Activated naive CD8-positive, alpha-beta T cell treated with anti-CD3 and anti-CD28 coated beads for 36 hours (primary cell): ENCODE measurements around the gene OR10A6. TPM values are rescaled to one million over a fixed set of nuclear protein-coding genes. Genes with fewer than 3 reads are reported as not detected.

Experiments
- DNase-seq: peaks from one replicate; pipeline ENCODE4 v3.0.0; 2021
- H3K27ac Mint-ChIP-seq: one replicate; pipeline ENCODE4 v1.8.0; 2022; ENCODE audit warnings: mild to moderate bottlenecking, moderate library complexity, mixed read lengths
- H3K27me3 Mint-ChIP-seq: one replicate; pipeline ENCODE4 v1.8.0; 2022; ENCODE audit warnings: mild to moderate bottlenecking, mixed read lengths
- H3K36me3 Mint-ChIP-seq: one replicate; pipeline ENCODE4 v1.8.0; 2021; ENCODE audit warnings: mild to moderate bottlenecking, mixed read lengths
- H3K4me1 Mint-ChIP-seq: one replicate; pipeline ENCODE4 v1.8.0; 2021; ENCODE audit warnings: mixed read lengths
- H3K4me3 Mint-ChIP-seq: one replicate; pipeline ENCODE4 v1.8.0; 2022; ENCODE audit warnings: mild to moderate bottlenecking, moderate library complexity, mixed read lengths
- H3K9me3 Mint-ChIP-seq: one replicate; pipeline ENCODE4 v1.8.0; 2022; ENCODE audit warnings: mixed read lengths
- total RNA-seq, 2 experiments: library from RNA; stranded (reverse); gene quantifications; one replicate each; pipeline ENCODE4 v1.2.3, GENCODE V29; 2021

The OR10A6 gene
- total RNA-seq, 2 experiments from 2014 or later, result not detected

DNA sequence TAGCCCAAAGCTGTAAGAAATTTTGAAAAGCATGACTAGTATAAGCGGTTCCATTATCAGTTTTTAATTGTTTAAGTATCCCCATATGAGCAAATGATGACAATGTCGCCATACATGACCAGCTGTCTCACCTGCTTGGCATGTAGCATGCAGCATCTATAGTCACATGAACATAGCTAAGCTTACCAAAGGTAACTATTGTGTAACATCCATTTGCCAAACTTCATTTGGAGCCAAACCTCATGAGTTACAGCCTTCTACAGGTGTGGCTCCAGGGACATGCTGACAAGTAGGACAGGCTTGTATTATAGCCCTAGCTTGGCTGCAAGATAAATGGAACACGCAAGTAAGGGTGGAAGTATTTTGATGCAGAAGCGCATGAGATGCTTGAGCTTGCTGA lies 30.4 kb downstream of the OR10A6 start:
- Mint-ChIP-seq H3K4me3 (no peak overlapping the region), H3K4me1 (no peaks in the 10 kb centered on the region), H3K27me3 (peaks cover 19% of the 10 kb centered on the region), H3K36me3 (no peaks in the 10 kb centered on the region), H3K27ac (no peak overlapping the region), H3K9me3 (peaks cover 4% of the 10 kb centered on the region)
- DNase-seq, result no peak

DNA sequence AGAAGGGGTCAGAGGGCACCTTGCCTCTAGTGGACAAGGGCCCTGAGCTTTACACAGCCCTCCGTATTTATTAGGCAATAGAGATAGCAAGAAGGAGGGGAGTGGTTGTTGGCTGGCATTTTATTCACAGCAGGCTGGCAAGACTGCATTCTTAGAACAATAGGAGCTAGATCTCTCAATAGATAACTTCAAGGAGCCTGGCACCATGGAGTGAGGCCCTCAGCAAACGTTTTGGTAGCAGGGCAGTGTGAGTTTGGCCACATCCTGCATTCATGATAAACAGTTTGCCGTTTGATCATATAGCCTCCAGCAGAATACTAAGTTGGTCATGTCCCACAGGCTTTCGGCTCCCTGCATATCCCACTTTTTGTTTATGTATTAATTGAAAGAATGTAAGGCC lies 31.6 kb downstream of the OR10A6 start:
- H3K4me3 Mint-ChIP-seq, result no peak overlapping the region
- H3K27ac Mint-ChIP-seq, result no peak overlapping the region
- no peak for DNase-seq
- no peaks in the 10 kb centered on the region for H3K36me3 Mint-ChIP-seq
- H3K9me3 Mint-ChIP-seq, result peaks cover 4% of the 10 kb centered on the region
- peaks cover 15% of the 10 kb centered on the region for H3K27me3 Mint-ChIP-seq
- no peaks in the 10 kb centered on the region for H3K4me1 Mint-ChIP-seq

DNA sequence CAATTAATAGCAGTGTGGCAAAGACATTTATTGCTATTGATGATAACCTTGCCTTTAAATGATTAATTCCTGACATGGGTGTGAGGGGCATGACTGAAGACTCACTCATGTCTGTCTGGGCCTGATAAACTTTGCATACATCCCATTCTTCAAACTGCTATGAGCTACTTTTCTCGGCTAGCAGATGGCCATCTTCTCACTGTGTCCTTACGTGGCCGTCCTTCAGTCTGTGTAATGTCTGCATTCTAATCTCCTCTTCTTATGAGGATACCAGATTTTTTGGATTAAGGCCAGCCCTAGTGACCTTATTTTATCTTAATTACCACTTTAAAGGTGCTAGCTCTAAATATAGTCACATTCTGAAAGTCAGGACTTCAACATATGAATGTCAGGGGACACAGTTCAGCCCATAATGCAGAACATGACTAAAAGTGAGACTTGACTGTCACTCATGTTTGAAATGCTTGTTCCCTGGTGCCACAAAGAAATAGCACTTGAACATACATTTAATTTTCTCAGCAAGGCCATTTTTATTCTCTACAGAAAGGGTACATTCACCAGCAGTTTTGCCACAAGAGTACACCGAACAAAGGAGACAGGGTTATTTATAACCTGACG lies 32.3 kb downstream of the OR10A6 start:
- no peak overlapping the region for H3K27ac Mint-ChIP-seq
- no peaks in the 10 kb centered on the region for H3K36me3 Mint-ChIP-seq
- DNase-seq, result no peak
- peaks cover 4% of the 10 kb centered on the region for H3K9me3 Mint-ChIP-seq
- H3K4me1 Mint-ChIP-seq, result no peaks in the 10 kb centered on the region
- H3K4me3 Mint-ChIP-seq, result no peak overlapping the region
- H3K27me3 Mint-ChIP-seq, result peaks cover 9% of the 10 kb centered on the region

DNA sequence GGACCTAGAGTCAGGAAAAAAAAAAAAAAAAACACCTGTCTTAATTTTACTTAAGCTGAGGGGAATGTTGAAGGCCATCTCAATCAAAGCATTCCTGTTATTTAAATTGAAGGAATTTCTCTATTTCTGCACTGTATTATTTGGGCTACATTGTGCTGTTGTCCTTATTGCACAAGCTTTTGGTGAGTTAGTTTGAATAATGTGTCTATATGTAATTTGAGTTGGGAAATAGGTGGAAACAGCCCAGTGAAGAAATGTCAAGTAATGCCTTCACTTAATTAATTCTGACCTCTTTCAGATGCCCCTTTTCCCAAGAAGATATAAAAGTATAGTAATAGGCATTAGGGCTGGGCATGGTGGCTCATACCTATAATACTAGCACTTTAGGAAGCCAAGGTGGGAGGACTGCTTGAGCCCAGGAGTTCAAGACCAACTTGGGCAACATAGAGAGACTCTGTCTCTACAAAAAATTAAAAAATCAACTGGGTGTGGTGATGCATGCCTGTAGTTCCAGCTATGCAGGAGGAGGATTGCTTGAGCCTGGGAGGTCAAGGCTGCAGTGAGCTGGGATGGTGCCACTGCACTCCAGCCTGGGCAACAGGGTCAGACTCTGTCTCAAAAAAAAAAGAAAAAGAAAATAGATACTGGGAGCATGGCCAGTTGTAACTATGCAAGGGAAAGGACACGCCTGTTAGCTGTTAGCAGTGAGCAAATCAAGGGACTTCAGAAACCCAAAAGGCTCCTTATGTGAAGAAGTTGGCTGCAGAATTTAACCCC lies 34.9 kb downstream of the OR10A6 start:
- H3K4me1 Mint-ChIP-seq, result no peaks in the 10 kb centered on the region
- peaks cover 6% of the 10 kb centered on the region for H3K27me3 Mint-ChIP-seq
- H3K9me3 Mint-ChIP-seq, result peaks cover 4% of the 10 kb centered on the region
- no peak for DNase-seq
- no peak overlapping the region for H3K27ac Mint-ChIP-seq
- no peaks in the 10 kb centered on the region for H3K36me3 Mint-ChIP-seq
- no peak overlapping the region for H3K4me3 Mint-ChIP-seq

DNA sequence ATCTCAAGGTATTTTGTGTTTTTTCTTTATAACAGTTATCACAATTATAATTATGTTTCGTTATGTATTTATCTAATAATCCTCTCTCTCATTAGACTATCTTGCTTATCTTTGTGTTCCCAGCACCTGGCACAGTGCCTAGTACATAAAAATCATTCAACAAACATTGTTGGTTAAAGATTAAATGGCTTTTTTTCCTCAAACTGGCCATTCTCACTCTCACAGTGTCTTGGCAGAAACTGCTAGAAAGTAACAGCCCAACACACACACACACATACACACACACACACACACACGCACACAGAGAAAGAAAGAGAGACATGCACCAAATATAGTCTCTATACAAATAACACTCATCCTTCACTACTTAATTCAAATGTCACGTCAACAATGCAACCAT lies 36.8 kb downstream of the OR10A6 start:
- Mint-ChIP-seq H3K9me3 (peaks cover 2% of the 10 kb centered on the region), H3K4me3 (no peak overlapping the region), H3K4me1 (no peaks in the 10 kb centered on the region), H3K27me3 (peaks cover 3% of the 10 kb centered on the region), H3K36me3 (no peaks in the 10 kb centered on the region), H3K27ac (no peak overlapping the region)
- DNase-seq, result no peak

DNA sequence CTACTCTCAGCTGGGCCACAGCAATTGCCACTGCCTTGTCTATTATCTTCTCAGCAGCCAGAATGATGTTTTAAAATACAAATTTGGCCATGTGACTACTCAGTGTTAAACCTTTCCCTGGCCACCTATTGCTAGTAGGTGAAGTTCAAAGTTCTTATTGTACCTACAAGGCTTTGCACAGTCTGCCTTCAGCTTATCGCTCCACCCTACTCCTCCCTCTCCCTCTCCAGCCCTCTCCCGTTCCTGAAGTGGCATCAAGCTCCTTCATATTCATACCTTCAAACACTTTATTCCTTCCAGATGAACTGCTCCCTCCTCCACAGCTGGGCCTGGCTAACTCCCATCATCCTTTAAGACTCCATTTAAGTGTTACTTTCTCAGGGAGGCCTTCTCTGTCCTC lies 37.3 kb downstream of the OR10A6 start:
- H3K4me1 Mint-ChIP-seq, result no peaks in the 10 kb centered on the region
- DNase-seq, result no peak
- H3K36me3 Mint-ChIP-seq, result no peaks in the 10 kb centered on the region
- H3K27ac Mint-ChIP-seq, result no peak overlapping the region
- H3K4me3 Mint-ChIP-seq, result no peak overlapping the region
- H3K9me3 Mint-ChIP-seq, result no peaks in the 10 kb centered on the region
- peaks cover 3% of the 10 kb centered on the region for H3K27me3 Mint-ChIP-seq

DNA sequence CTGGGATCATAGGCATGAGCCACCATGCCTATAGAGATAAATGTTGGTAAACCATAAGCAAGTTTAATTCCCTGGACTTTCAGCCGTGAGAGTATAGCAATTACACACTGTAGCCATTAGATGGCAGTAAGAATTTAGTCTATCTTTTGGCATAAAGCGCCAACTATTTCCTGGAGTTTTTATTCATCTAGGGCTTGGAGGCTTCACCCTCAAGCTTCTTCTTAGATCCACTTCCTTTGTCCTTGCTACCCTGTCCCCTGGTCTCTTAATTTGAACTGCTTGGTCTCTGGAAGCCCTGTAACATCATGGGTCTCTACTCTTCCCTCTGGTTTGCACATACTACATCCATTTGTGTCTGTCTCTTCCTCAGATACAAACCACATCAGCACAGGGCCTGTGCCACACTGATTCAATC lies 38.2 kb downstream of the OR10A6 start:
- Mint-ChIP-seq H3K36me3 (no peaks in the 10 kb centered on the region), H3K4me3 (no peak overlapping the region), H3K9me3 (no peaks in the 10 kb centered on the region), H3K4me1 (no peaks in the 10 kb centered on the region), H3K27ac (no peak overlapping the region), H3K27me3 (peaks cover 3% of the 10 kb centered on the region)
- DNase-seq, result no peak

DNA sequence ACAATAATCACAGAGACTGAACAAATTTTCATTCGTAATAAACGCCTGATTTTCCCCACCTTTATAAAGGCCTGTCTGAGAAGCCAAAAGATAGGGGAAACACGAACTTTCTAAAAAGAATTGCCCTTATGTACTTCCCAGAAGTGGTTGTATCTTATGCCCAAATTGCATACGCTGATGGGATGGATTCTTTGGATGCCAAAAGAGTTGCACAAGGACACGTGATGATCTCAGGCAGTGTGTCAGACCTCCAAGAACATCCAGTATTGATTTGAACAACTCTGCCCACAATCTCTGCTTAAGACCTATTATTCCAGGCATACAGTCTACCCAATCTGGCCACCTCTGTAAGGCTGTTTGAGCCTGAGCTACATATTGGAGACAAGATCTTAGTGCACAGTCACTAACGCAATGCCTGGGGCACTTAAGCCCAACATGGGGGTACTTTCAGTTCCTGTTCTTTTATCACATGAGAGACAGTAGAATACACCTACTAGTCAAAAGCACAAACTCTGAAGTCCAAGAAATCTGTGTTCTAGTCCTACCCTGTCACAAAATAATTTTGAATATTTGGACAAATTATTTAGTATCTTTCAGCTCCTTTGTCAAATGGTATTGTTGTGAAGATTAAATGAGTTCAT lies 38.9 kb downstream of the OR10A6 start:
- Mint-ChIP-seq H3K36me3 (no peaks in the 10 kb centered on the region), H3K27me3 (peaks cover 3% of the 10 kb centered on the region), H3K9me3 (no peaks in the 10 kb centered on the region), H3K4me1 (no peaks in the 10 kb centered on the region), H3K4me3 (no peak overlapping the region), H3K27ac (no peak overlapping the region)
- DNase-seq, result no peak

DNA sequence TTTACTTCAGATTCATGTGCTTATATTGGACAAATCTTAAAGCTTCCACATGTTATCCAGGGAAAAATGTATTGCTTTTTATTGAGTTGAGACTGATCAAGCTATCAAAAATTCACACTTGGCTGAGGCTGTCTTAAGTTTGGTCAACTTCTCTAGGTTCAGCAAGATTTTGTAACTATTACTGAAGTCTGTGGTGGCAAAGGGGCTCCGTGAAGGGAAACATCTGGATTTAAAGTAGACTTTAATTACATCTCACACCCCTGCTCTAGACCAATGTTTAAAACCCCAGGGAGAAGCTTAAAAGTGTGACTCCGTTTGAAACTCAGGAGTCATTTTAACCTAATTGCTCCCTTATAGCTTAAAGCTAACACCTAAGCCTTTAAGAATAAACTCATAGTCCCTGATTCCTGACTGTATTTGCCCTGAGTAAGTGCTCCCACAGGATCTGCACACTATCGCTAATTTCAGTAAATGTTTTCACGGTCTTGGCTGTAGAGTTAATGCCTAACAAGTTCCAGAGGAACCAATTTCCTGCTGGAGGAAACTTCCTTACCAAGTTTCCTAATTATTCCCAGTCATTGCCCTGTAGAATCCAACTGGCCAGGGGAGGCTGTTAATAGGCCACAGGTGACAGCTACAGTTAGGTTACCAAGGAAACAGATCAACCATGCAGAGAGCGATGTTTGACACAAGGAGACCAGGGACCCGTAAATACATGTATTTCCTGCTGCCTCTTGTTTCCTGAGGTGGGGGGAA lies 40.5 kb downstream of the OR10A6 start:
- H3K36me3 Mint-ChIP-seq, result no peaks in the 10 kb centered on the region
- peaks cover 3% of the 10 kb centered on the region for H3K27me3 Mint-ChIP-seq
- no peak for DNase-seq
- H3K27ac Mint-ChIP-seq, result no peak overlapping the region
- no peak overlapping the region for H3K4me3 Mint-ChIP-seq
- H3K9me3 Mint-ChIP-seq, result no peaks in the 10 kb centered on the region
- no peaks in the 10 kb centered on the region for H3K4me1 Mint-ChIP-seq

DNA sequence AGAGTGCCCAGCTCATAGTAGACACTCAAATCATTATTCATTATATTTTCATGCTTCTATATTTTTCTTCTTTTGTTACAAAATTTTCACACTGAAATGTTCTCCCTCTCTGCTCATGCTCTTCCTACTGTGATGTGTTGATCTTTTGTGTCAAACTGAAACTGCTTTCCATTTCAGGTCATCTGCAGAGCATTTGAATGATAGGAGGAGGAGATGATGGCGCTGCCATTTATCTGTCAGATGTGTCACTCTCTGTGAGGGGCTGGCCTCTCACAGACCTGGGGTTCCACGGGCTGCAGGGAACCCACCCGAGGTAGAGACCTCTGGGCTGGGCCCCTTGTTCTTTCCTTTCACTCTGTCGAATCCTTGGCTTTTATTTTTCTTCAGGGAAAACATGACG lies 41.1 kb downstream of the OR10A6 start:
- no peak for DNase-seq
- no peak overlapping the region for H3K4me3 Mint-ChIP-seq
- H3K4me1 Mint-ChIP-seq, result no peaks in the 10 kb centered on the region
- H3K27me3 Mint-ChIP-seq, result peaks cover 3% of the 10 kb centered on the region
- H3K27ac Mint-ChIP-seq, result no peak overlapping the region
- no peaks in the 10 kb centered on the region for H3K36me3 Mint-ChIP-seq
- H3K9me3 Mint-ChIP-seq, result no peaks in the 10 kb centered on the region

DNA sequence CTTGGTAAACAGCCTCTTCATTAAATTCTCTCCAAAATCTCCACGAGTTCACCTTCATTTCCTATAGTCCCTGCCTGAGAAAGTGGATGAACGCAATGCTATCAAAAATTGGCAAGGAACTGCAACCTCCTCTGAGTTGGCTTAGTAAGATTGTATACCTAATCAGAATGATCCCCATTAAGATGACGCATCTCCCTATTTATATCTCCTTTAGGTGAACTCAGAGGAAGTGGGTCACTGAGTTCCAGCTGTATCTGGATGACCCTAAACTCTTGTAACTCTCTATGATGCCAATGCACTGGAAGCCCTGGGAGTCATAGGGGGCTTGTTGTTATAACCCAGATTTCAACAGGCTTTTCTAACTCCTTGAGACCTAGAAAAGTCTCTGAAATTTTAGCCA lies 48.2 kb downstream of the OR10A6 start:
- no peaks in the 10 kb centered on the region for H3K4me1 Mint-ChIP-seq
- H3K36me3 Mint-ChIP-seq, result no peaks in the 10 kb centered on the region
- peaks cover 11% of the 10 kb centered on the region for H3K27me3 Mint-ChIP-seq
- no peak for DNase-seq
- no peak overlapping the region for H3K4me3 Mint-ChIP-seq
- no peak overlapping the region for H3K27ac Mint-ChIP-seq
- no peaks in the 10 kb centered on the region for H3K9me3 Mint-ChIP-seq

Other genes starting within 250 kb of the OR10A6 start
- gene OVCH2, start 224.8 kb downstream of the OR10A6 start, total RNA-seq, result not detected
- not detected for gene OR5P2, start 134.3 kb downstream of the OR10A6 start, total RNA-seq
- gene OR5P3, start 100.4 kb downstream of the OR10A6 start, total RNA-seq, result not detected
- not detected for gene OR10A3, start 10.4 kb upstream of the OR10A6 start, total RNA-seq
- gene NLRP10, start 34.2 kb upstream of the OR10A6 start, total RNA-seq, result not detected
- gene EIF3F, start 56.1 kb upstream of the OR10A6 start, total RNA-seq, result 100 to 1,000 TPM; 314 to 316 TPM
- gene TUB, start 149.9 kb upstream of the OR10A6 start, total RNA-seq, result under 1 TPM; 0.19 to 0.34 TPM
- gene RIC3, start 237.8 kb upstream of the OR10A6 start, total RNA-seq, result 10 to 100 TPM in 1 of 2 experiments, 1 to 10 TPM in 1; 9.4 to 11.7 TPM